ENCODE results near the gene FNTB. TPM values are rescaled to one million over a fixed set of nuclear protein-coding genes. Genes with fewer than 3 reads are reported as not detected.
A peak's percentile ranks its signal among the peaks of the same experiment; 100 is the strongest.

Gene FNTB
- total and polyA plus RNA-seq, 2 of the 8 experiments (the other 6 are each of a cell fraction or from before 2014, with no cell fraction given) = 16.0 to 20.7 TPM

DNA sequence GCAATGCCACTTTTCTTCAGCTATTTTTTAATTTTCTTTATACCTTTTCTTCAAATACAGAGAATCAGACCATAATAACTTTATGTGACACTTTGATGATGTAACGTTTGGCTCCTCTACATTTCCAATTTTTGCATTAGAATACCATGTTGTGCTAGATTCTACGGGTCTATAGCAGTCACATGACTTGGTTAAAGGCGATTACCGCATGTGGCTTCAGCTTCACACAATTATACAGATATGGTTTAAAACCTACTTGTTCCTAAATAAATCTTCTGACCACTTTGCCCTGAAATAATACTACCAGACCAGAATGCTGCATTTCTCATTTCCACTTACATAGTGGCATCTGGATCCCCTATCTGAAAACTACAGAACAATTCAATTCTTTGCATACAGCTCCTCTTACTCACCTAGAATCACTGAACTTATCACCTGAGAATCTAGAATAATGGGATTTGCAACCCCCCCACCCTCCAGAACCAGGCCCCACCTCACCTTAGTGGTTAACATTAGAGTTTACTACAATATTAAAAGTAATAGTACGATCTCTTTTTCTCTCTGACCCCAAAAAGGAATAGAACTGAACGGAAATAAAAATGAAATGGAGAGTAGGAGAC lies 114.3 kb downstream of the FNTB start:
- DNase-seq (ENCODE audit: low read depth in 1 of 2, low spot score in 2 of 2) (no peak), FAIRE-seq (no peak)
- Histone ChIP-seq H3K36me3 (ENCODE audit: control insufficient read depth in 2 of 4, insufficient read depth in 4 of 4, low read length in 3 of 4) (peaks cover 0 to 19% (median 6%) of the 10 kb centered on the region in 4 experiments; a peak in 4 of 8 replicates), H3K4ac (replicated peaks; ENCODE audit: insufficient read length, low read depth, low read length) (no peak overlapping the region), H4K20me1 (replicated peaks in 1 of 2; ENCODE audit: control insufficient read depth in 1 of 2, insufficient read depth in 2 of 2, low read length in 2 of 2) (peaks cover 3 to 5% of the 10 kb centered on the region in 2 experiments), H3K23me2 (ENCODE audit: low read depth, low read length) (peaks cover 5% of the 10 kb centered on the region; the same call in 1 of the 2 replicates), H3K4me2 (ENCODE audit: insufficient read depth in 1 of 2, low read depth in 2 of 2, low read length in 2 of 2) (peak overlapping the region; percentile 68 to 81), H3K4me1 (replicated peaks in 1 of 4; ENCODE audit: control insufficient read depth in 3 of 4, insufficient read depth in 4 of 4, low read length in 3 of 4) (peaks cover 0 to 1% (median under 1%) of the 10 kb centered on the region in 4 experiments; a peak in 4 of 7 replicates), H4K5ac (ENCODE audit: insufficient read length, low read depth, low read length) (no peak overlapping the region), H2AFZ (ENCODE audit: low read length) (no peak overlapping the region), H3K9ac (replicated peaks in 1 of 4; ENCODE audit: extremely low read depth in 1 of 4, low read depth in 3 of 4, low read length in 3 of 4) (no peak overlapping the region; a peak in 1 of 7 replicates), H4K91ac (replicated peaks; ENCODE audit: insufficient read length, low read length) (no peak overlapping the region), H3K14ac (ENCODE audit: insufficient read length) (no peak overlapping the region), H2BK12ac (ENCODE audit: low read depth, low read length) (no peak overlapping the region), H2BK120ac (replicated peaks; ENCODE audit: low read depth, low read length) (no peak overlapping the region), H3K79me2 (ENCODE audit: control insufficient read depth in 1 of 2, insufficient read depth in 2 of 2, low read length in 2 of 2) (peaks cover 0 to 49% of the 10 kb centered on the region in 2 experiments; a peak in 2 of 4 replicates), H2BK20ac (ENCODE audit: low read length) (no peak overlapping the region), H3K79me1 (ENCODE audit: low read depth, low read length) (peaks cover 2% of the 10 kb centered on the region; the same call in 1 of the 2 replicates), H3K27ac (ENCODE audit: low read depth, low read length) (no peak overlapping the region), H2AK5ac (ENCODE audit: low read depth, low read length) (no peak overlapping the region), H3K4me3 (ENCODE audit: extremely low read depth in 1 of 4, insufficient read depth in 2 of 4, low read depth in 3 of 4, low read length in 4 of 4) (peak overlapping the region; percentile 65 to 98 (median 79)), H3K23ac (ENCODE audit: insufficient read length) (no peak overlapping the region), H4K8ac (ENCODE audit: extremely low read depth, insufficient read depth, low read length) (no peak overlapping the region), H3K56ac (replicated peaks; ENCODE audit: insufficient read length, low read depth, low read length) (no peak overlapping the region), H2BK15ac (ENCODE audit: low read length) (no peak overlapping the region), H3K18ac (ENCODE audit: extremely low read depth, low read length) (no peak overlapping the region), H3K9me3 (ENCODE audit: insufficient read depth in 2 of 2, low read depth in 1 of 2, low read length in 1 of 2) (no peaks in the 10 kb centered on the region), H3K27me3 (replicated peaks in 1 of 4; ENCODE audit: control insufficient read depth in 3 of 4, extremely low read depth in 1 of 4, insufficient read depth in 3 of 4, low read length in 3 of 4) (no peaks in the 10 kb centered on the region; a peak in 2 of 7 replicates), H2BK5ac (ENCODE audit: low read depth, low read length) (no peak overlapping the region)
- 33% methylated on average over 6 of the region's 6 CpGs; no CpG with 5 or more reads in 1 of the 2 experiments for WGBS, 2 experiments (ENCODE audit: extremely low coverage in 1 of 2, insufficient coverage in 1 of 2, insufficient read length in 1 of 2, insufficient replicate concordance in 2 of 2, low coverage in 1 of 2, low lambda C conversion rate in 2 of 2, missing lambda C conversion rate in 1 of 2)
- POLR2A ChIA-PET (ENCODE audit: partially characterized antibody) = interaction anchor here (1.3 kb wide), 1 partner anchor 22 kb away, joined by 4 read pairs; no protein-coding TSS in a partner anchor
- CTCF ChIA-PET (ENCODE audit: partially characterized antibody) = interaction anchor here (0.8 kb wide), 1 partner anchor 117 kb away, joined by 3 read pairs; no protein-coding TSS in a partner anchor
- TF ChIP-seq TEAD4 (IDR thresholded peaks at IDR 0.05; ENCODE audit: low read depth, low read length) (no peak), TBP (IDR thresholded peaks at IDR 0.05; ENCODE audit: low read depth, low read length) (no peak), SIX5 (IDR thresholded peaks at IDR 0.05; ENCODE audit: low read depth, low read length) (no peak), YY1 (IDR thresholded peaks at IDR 0.05; ENCODE audit: low read depth, low read length) (no peak), KDM1A (IDR thresholded peaks at IDR 0.05; ENCODE audit: borderline replicate concordance, low read length) (no peak), RBBP5 (IDR thresholded peaks at IDR 0.05; ENCODE audit: borderline replicate concordance, low read depth, low read length) (no peak), MAFK (IDR thresholded peaks at IDR 0.05; ENCODE audit: low read depth, low read length) (no peak), BCL11A (IDR thresholded peaks at IDR 0.05; ENCODE audit: low read depth in 2 of 2, low read length in 2 of 2) (no peak), SUZ12 (IDR thresholded peaks at IDR 0.05; ENCODE audit: low read length) (no peak), EP300 (IDR thresholded peaks at IDR 0.05; ENCODE audit: borderline replicate concordance in 1 of 2, low read depth in 2 of 2, low read length in 2 of 2) (no peak), FOSL1 (IDR thresholded peaks at IDR 0.05; ENCODE audit: insufficient read depth, low read depth, low read length) (no peak), NRF1 (IDR thresholded peaks at IDR 0.05; ENCODE audit: low read depth, low read length) (no peak)
- TF ChIP-seq, protein P1, sequence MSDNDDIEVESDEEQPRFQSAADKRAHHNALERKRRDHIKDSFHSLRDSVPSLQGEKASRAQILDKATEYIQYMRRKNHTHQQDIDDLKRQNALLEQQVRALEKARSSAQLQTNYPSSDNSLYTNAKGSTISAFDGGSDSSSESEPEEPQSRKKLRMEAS (IDR thresholded peaks at IDR 0.05) = no peak
